GM12878 (cell line): ENCODE data around the gene GGACT. TPM values are rescaled to one million over a fixed set of nuclear protein-coding genes. Genes with fewer than 3 reads are reported as not detected.

Source experiments
- ATAC-seq: fragments of 200-7000 bp; cut with Tn5 transposase; 3 replicates; pipeline ENCODE4 v1.9.1; 2020; ENCODE audit warnings: mild to moderate bottlenecking, moderate library complexity
- BruUV-seq: library from RNA; stranded (reverse); fragments of 400-500 nt; replicated peaks from 2 replicates; lab custom pipeline; 2021; lab: Mats Ljungman, UMichigan
- CTCF ChIA-PET: fragments of 300-600 bp; sonication (Branson Sonifier 250); formaldehyde crosslinking; extraction: SDS; loops from one replicate; lab custom pipeline; 2021; ENCODE audit warnings: inconsistent platforms; lab: Yijun Ruan, JAX
- POLR2A ChIA-PET: fragments of 350-600 bp; formaldehyde crosslinking; extraction: SDS; loops from one replicate; lab custom pipeline; 2021; ENCODE audit warnings: inconsistent platforms; lab: Charles Lee
- RAD21 ChIA-PET: fragments of 300-600 bp; sonication (Branson Sonifier 250); formaldehyde crosslinking; loops from one replicate; lab custom pipeline; 2023; ENCODE audit warnings: antibody characterized with exemption; ENCODE audit not compliant: unreplicated experiment; lab: Charles Lee
- SMC1A ChIA-PET: fragments of 300-600 bp; sonication (Branson Sonifier 250); formaldehyde crosslinking; loops from one replicate; lab custom pipeline; 2023; ENCODE audit not compliant: unreplicated experiment, uncharacterized antibody; lab: Charles Lee
- DNase-seq: peaks from one replicate; pipeline ENCODE4 v3.0.0-alpha.2; 2011; ENCODE audit warnings: low read depth, low spot score
- FAIRE-seq: peaks from 3 replicates; lab custom pipeline; 2011; peaks lifted over from hg19 to GRCh38; lab: Jason Lieb, UNC
- H2AFZ ChIP-seq: 2 replicates; pipeline ENCODE4 v1.6.0; 2011; ENCODE audit warnings: low read depth, low read length, control low read depth; ENCODE audit not compliant: control insufficient read depth
- H3K27ac ChIP-seq: 2 replicates; pipeline ENCODE4 v1.5.1; 2011; ENCODE audit warnings: control low read depth; ENCODE audit not compliant: control insufficient read depth, insufficient read depth
- H3K27me3 ChIP-seq, 2 experiments: replicated peaks in 1 of 2; 2 replicates each; pipeline versions ENCODE4 v1.6.0 to v1.6.1; 2011; ENCODE audit warnings: low read length in 1 of 2; ENCODE audit not compliant: control insufficient read depth in 2 of 2, insufficient read depth in 2 of 2
- H3K36me3 ChIP-seq, 2 experiments: 2 replicates each; pipeline ENCODE4 v1.5.1; 2011; ENCODE audit warnings: low read length in 1 of 2; ENCODE audit not compliant: control insufficient read depth in 2 of 2, insufficient read depth in 2 of 2
- H3K4me1 ChIP-seq: 2 replicates; pipeline ENCODE4 v1.6.1; 2011; ENCODE audit warnings: mild to moderate bottlenecking, low read length, moderate library complexity, mixed read lengths; ENCODE audit not compliant: control insufficient read depth, insufficient read depth
- H3K4me2 ChIP-seq: 2 replicates; pipeline ENCODE4 v1.6.0; 2011; ENCODE audit warnings: control low read depth; ENCODE audit not compliant: control insufficient read depth, insufficient read depth
- H3K4me3 ChIP-seq: fragments of 200-600 bp; sonication (generic); 2 replicates; pipeline ENCODE4 v1.5.1; 2016
- H3K79me2 ChIP-seq: 2 replicates; pipeline ENCODE4 v1.6.0; 2011; ENCODE audit warnings: low read length; ENCODE audit not compliant: control insufficient read depth, insufficient read depth
- H3K9ac ChIP-seq: 2 replicates; pipeline ENCODE4 v1.8.0; 2011; ENCODE audit warnings: low read length, control low read depth, mixed read lengths; ENCODE audit not compliant: control insufficient read depth, insufficient read depth
- H3K9me3 ChIP-seq: replicated peaks from 3 replicates; pipeline ENCODE4 v1.5.1; 2011; ENCODE audit warnings: mild to moderate bottlenecking, low read length; ENCODE audit not compliant: control insufficient read depth, insufficient read depth
- H4K20me1 ChIP-seq: 2 replicates; pipeline ENCODE4 v1.6.0; 2011; ENCODE audit not compliant: control insufficient read depth, insufficient read depth
- BACH1 ChIP-seq: fragments of 450-650 bp; IDR thresholded peaks from 2 replicates; pipeline ENCODE4 v1.6.1; 2017; ENCODE audit warnings: mild to moderate bottlenecking, borderline replicate concordance
- BRCA1 ChIP-seq: IDR thresholded peaks from 2 replicates; pipeline ENCODE4 v1.6.1; 2011; ENCODE audit warnings: low read depth, low read length, improper control_type of control experiment
- CEBPB ChIP-seq, 2 experiments: fragments of 150-350 bp in 1 of 2; IDR thresholded peaks; 2 replicates each; pipeline ENCODE4 v1.6.1; 2012 to 2014; ENCODE audit warnings: low read depth in 2 of 2, low read length in 2 of 2, borderline replicate concordance in 1 of 2, inconsistent platforms in 1 of 2
- CHD4 ChIP-seq: fragments of 200-600 bp; sonication (generic); IDR thresholded peaks from 2 replicates; pipeline ENCODE4 v1.6.1; 2016; ENCODE audit warnings: mild to moderate bottlenecking
- ESRRA ChIP-seq: IDR thresholded peaks from 2 replicates; pipeline ENCODE4 v1.6.1; 2012; ENCODE audit warnings: mild to moderate bottlenecking, low read length, improper control_type of control experiment
- GATAD2B ChIP-seq: fragments of 450-650 bp; conservative IDR thresholded peaks from 2 replicates; pipeline ENCODE4 v1.6.1; 2017; ENCODE audit warnings: low read depth, mild to moderate bottlenecking, moderate library complexity
- HCFC1 ChIP-seq: fragments of 150-350 bp; IDR thresholded peaks from 2 replicates; pipeline ENCODE4 v1.6.1; 2014; ENCODE audit warnings: low read length
- HDGF ChIP-seq: fragments of 450-650 bp; IDR thresholded peaks from 2 replicates; pipeline ENCODE4 v1.6.1; 2016; ENCODE audit warnings: antibody characterized with exemption
- MYB ChIP-seq: fragments of 150-350 bp; IDR thresholded peaks from 2 replicates; pipeline ENCODE4 v1.6.1; 2014; ENCODE audit warnings: mild to moderate bottlenecking, low read depth, low read length, borderline replicate concordance
- NFXL1 ChIP-seq: fragments of 450-650 bp; IDR thresholded peaks from 2 replicates; pipeline ENCODE4 v1.6.1; 2017; ENCODE audit warnings: antibody characterized with exemption, mild to moderate bottlenecking, borderline replicate concordance
- NFYA ChIP-seq: IDR thresholded peaks from 2 replicates; pipeline ENCODE4 v1.6.1; 2011; ENCODE audit warnings: low read depth, mild to moderate bottlenecking, low read length, improper control_type of control experiment, borderline replicate concordance
- PAX5 ChIP-seq: IDR thresholded peaks from 2 replicates; pipeline ENCODE4 v1.6.1; 2011; ENCODE audit warnings: low read depth, low read length, borderline replicate concordance
- RFX5 ChIP-seq: IDR thresholded peaks from 2 replicates; pipeline ENCODE4 v1.6.1; 2011; ENCODE audit warnings: low read depth, low read length, improper control_type of control experiment
- SREBF2 ChIP-seq: IDR thresholded peaks from 2 replicates; pipeline ENCODE4 v1.6.1; 2012; ENCODE audit warnings: mild to moderate bottlenecking, low read length
- TBL1XR1 ChIP-seq: IDR thresholded peaks from 2 replicates; pipeline ENCODE4 v1.6.1; 2012; ENCODE audit warnings: low read depth, low read length, improper control_type of control experiment
- TCF3 ChIP-seq: IDR thresholded peaks from 2 replicates; pipeline ENCODE4 v1.6.1; 2012; ENCODE audit warnings: low read depth, mild to moderate bottlenecking, low read length, borderline replicate concordance; ENCODE audit not compliant: insufficient read depth
- WGBS: methylation state at CpG from one replicate; pipeline ENCODE4 v1.1.6; 2016; ENCODE audit warnings: low lambda C conversion rate; ENCODE audit not compliant: insufficient replicate concordance, insufficient coverage; ENCODE audit errors: missing lambda C conversion rate; 5-methylcytosine and 5-hydroxymethylcytosine counted together
- in situ Hi-C: fragments of 300-500 bp; cut with MboI; formaldehyde crosslinking; loops from 9 replicates; pipeline ENCODE4 v1.14.3; 2018; ENCODE audit warnings: mixed read lengths
- intact Hi-C: fragments of 100-400 bp; cut with micrococcal nuclease; formaldehyde crosslinking; loops from one replicate; pipeline ENCODE4 v1.14.2; 2022; ENCODE audit not compliant: unreplicated experiment
- polyA plus RNA-seq, 11 experiments: library from polyadenylated mRNA; depleted of rRNA in 4 of 11; unstranded in 6 of 11; stranded (reverse) in 5 of 11; fragments of >200 nt; fragmentation: Nextera tagmentation in 4 of 11; fragmentation: Illumina TruSeq in 1 of 11; extraction: Ambion mirVana in 4 of 11; extraction: Trizol in 1 of 11; gene quantifications; 1 replicate in 1 of 11; 2 replicates in 10 of 11; pipeline versions ENCODE4 v1.2.1 to v1.2.3, GENCODE V29; 2011 to 2016; ENCODE audit warnings: inconsistent platforms in 2 of 11, missing spikeins in 2 of 11, low read depth in 1 of 11
- total RNA-seq, 4 experiments: library from RNA; depleted of rRNA in 3 of 4; stranded (reverse); fragments of >200 nt in 3 of 4; fragmentation: Illumina TruSeq in 1 of 4; extraction: Trizol in 1 of 4; gene quantifications; 2 replicates each; pipeline versions ENCODE4 v1.2.1 to v1.2.3, GENCODE V29; 2013 to 2021

Gene GGACT
- total and polyA plus RNA-seq, 10 of the 15 experiments (the other 5 are each of a cell fraction or from before 2014, with no cell fraction given) = 0.61 to 8.8 (median 4.2) TPM

- 58% methylated on average over 4 of the region's 4 CpGs for WGBS
- TF ChIP-seq NFXL1 = no peak
- TF ChIP-seq, all 136 proteins: peak for 0
- ATAC-seq (no peak), FAIRE-seq (no peak), DNase-seq (no peak)
- H3K79me2 ChIP-seq = no peaks in the 10 kb centered on the region
- intact Hi-C loops (no loop called here), in situ Hi-C loops (no loop called here)
- RAD21 ChIA-PET = no interaction called here
- SMC1A ChIA-PET = no interaction called here
- H3K9me3 ChIP-seq = no peaks in the 10 kb centered on the region
- POLR2A ChIA-PET = no interaction called here
- H4K20me1 ChIP-seq = no peaks in the 10 kb centered on the region
- no peaks in the 10 kb centered on the region for H3K36me3 ChIP-seq
- no peaks in the 10 kb centered on the region for H3K27me3 ChIP-seq
- H2AFZ ChIP-seq = no peak overlapping the region
- no TSS peak for BruUV-seq
- H3K4me1 ChIP-seq = no peaks in the 10 kb centered on the region
- no peak overlapping the region for H3K4me2 ChIP-seq
- H3K9ac ChIP-seq = no peak overlapping the region
- CTCF ChIA-PET = interaction anchor here (0.7 to 1.6 kb wide), 2 partner anchors 24 to 122 kb away, joined by 3 to 5 read pairs; no protein-coding TSS in a partner anchor
- no peak overlapping the region for H3K27ac ChIP-seq
- no peak overlapping the region for H3K4me3 ChIP-seq
These were observed 97.9 kb downstream of the GGACT start for GRCh38 chr13:100490692-100491091.

- H3K4me1 ChIP-seq = no peaks in the 10 kb centered on the region
- H4K20me1 ChIP-seq = no peaks in the 10 kb centered on the region
- POLR2A ChIA-PET = no interaction called here
- no peak for TF ChIP-seq CHD4
- TF ChIP-seq HCFC1 = no peak
- TF ChIP-seq SREBF2 = no peak
- no peak for TF ChIP-seq HDGF
- no peak for TF ChIP-seq CEBPB (IDR thresholded peaks at IDR 0.05; ENCODE audit: borderline replicate concordance in 1 of 2, low read depth in 2 of 2, low read length in 2 of 2)
- no peak for TF ChIP-seq TBL1XR1
- TF ChIP-seq RFX5 = no peak
- TF ChIP-seq GATAD2B = no peak
- no peak for TF ChIP-seq NFYA
- no peak for TF ChIP-seq BRCA1
- no peak for TF ChIP-seq MYB
- TF ChIP-seq ESRRA = no peak
- TF ChIP-seq BACH1 = no peak
- TF ChIP-seq PAX5 = no peak
- no peak for TF ChIP-seq TCF3
- FAIRE-seq (no peak), DNase-seq (no peak), ATAC-seq (no peak)
- H2AFZ ChIP-seq = no peak overlapping the region
- SMC1A ChIA-PET = interaction anchor here (0.9 to 1.2 kb wide), 2 partner anchors 10 to 30 kb away, joined by 3 read pairs; no protein-coding TSS in a partner anchor
- in situ Hi-C loops = no loop called here
- intact Hi-C loops = no loop called here
- BruUV-seq = no TSS peak
- no peaks in the 10 kb centered on the region for H3K9me3 ChIP-seq
- H3K27me3 ChIP-seq = no peaks in the 10 kb centered on the region
- H3K27ac ChIP-seq = no peak overlapping the region
- no peaks in the 10 kb centered on the region for H3K36me3 ChIP-seq
- H3K79me2 ChIP-seq = no peaks in the 10 kb centered on the region
- H3K4me2 ChIP-seq = no peak overlapping the region
- H3K4me3 ChIP-seq = no peak overlapping the region
- WGBS = 49% methylated on average over 2 of the region's 2 CpGs
- RAD21 ChIA-PET = no interaction called here
- no peak overlapping the region for H3K9ac ChIP-seq
- CTCF ChIA-PET = interaction anchor here (1.1 kb wide), 1 partner anchor 30 kb away, joined by 3 read pairs; no protein-coding TSS in a partner anchor
These were observed 103.3 kb downstream of the GGACT start for GRCh38 chr13:100485265-100485664.
